C4-2B (cell line): ENCODE results near the gene ZSWIM9.

Experiments
- CTCF ChIP-seq: fragments of 450-650 bp; conservative IDR thresholded peaks from 2 replicates; pipeline ENCODE4 v1.5.1; 2017; ENCODE audit warnings: mild to moderate bottlenecking
- ZFX ChIP-seq: fragments of 450-650 bp; IDR thresholded peaks from 2 replicates; pipeline ENCODE4 v1.6.1; 2017

DNA sequence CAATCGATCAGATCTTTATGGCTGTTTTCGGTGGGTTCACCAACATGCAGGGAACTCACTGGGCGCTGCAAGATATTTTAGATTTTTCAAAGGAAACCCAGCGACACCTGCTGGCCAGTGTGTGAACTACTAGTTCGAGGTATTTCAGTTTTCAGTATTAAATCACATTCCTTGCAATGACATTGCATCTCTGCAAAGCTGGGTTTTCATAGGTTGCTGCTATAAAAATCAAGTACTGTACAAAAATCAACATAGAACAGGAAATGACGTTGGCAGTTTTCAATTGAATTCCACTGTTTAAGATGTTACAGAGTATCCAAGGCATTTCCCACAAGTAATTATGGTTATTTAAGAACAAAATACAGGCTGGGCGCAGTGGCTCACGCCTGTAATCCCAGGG is 17.9 kb upstream of the ZSWIM9 start:
- TF ChIP-seq CTCF (peak; percentile 74), ZFX (no peak)
